GM19240 (cell line): ENCODE measurements around the gene RNFT2.

Source experiments
- DNase-seq: peaks from one replicate; pipeline ENCODE4 v3.0.0; 2011; ENCODE audit warnings: low spot score; ENCODE audit not compliant: insufficient read length

Gene RNFT2, protein sequence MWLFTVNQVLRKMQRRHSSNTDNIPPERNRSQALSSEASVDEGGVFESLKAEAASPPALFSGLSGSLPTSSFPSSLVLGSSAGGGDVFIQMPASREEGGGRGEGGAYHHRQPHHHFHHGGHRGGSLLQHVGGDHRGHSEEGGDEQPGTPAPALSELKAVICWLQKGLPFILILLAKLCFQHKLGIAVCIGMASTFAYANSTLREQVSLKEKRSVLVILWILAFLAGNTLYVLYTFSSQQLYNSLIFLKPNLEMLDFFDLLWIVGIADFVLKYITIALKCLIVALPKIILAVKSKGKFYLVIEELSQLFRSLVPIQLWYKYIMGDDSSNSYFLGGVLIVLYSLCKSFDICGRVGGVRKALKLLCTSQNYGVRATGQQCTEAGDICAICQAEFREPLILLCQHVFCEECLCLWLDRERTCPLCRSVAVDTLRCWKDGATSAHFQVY

DNA sequence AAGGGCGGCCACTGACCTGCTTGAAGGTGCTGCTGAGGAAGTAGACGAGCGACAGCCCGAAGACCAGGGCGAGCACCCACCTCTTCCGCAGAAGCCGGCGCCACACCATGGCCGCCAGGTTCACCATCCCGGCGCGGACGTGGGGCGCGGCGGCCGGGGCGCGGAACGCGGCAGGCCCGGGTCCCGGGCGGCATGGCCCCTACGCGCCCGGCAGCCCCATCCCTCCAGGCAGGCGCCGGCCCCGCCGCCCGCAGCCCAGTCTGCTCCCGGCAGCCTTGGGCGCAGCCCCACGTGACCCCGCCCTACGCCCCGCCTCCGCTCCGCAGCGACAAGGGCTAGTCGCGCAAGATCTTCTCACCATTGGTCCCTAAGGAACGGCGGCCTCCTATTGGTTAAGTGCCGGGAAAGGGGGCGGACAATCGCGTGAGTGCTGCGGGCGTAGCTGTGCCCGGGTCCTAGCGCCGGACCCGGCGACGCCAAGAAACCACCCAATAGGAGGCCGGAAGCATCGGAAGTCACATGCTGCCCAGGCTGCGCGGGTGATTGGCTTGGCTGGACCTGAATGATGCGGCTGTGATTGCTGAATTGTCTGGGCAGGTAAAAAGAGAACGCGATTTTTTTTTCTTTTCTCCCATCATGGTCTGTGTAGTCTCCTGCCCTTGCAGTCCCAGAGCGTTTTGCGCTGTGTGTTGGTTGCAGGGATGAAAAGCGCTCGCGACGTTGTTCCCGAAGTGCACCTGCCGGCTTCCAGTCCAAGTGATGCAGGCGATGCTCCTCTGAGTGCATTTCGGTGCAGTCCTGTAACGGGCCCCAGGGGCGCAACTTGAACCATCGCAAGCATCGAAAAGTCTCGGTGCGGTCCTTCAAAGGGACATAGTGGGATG lies at the start of gene RNFT2, which contains the start of gene SPRING1:
Gene RNFT2, plus strand, starts transcription at position 542 of the 884 bp plus-strand sequence. CDS start 2,183 bp downstream, outside the sequence.
Gene SPRING1, minus strand, starts transcription at position 296 of the 884 bp plus-strand sequence. Its CDS starts 169 bp downstream, at position 127.
- peak; percentile 99 for DNase-seq

DNA sequence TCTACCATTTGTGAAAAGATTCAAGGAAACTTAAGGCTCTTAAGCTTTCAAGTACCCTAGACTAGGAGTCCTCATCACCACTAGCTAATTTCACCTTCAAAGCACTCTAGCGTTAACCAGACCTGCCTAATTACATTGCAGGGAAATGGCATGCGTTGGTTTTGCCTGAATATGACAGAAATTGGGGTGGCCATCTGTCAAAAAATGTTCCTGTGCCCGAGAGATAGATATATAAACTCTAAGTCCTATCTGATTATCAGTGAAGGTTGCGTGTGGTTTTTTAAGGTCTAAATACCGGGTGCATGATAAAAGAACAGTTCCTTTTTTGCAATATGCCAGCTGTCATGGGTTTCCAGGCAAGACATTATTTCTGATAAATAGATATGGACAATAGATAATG lies 48.6 kb upstream of the RNFT2 start:
- DNase-seq, result no peak

DNA sequence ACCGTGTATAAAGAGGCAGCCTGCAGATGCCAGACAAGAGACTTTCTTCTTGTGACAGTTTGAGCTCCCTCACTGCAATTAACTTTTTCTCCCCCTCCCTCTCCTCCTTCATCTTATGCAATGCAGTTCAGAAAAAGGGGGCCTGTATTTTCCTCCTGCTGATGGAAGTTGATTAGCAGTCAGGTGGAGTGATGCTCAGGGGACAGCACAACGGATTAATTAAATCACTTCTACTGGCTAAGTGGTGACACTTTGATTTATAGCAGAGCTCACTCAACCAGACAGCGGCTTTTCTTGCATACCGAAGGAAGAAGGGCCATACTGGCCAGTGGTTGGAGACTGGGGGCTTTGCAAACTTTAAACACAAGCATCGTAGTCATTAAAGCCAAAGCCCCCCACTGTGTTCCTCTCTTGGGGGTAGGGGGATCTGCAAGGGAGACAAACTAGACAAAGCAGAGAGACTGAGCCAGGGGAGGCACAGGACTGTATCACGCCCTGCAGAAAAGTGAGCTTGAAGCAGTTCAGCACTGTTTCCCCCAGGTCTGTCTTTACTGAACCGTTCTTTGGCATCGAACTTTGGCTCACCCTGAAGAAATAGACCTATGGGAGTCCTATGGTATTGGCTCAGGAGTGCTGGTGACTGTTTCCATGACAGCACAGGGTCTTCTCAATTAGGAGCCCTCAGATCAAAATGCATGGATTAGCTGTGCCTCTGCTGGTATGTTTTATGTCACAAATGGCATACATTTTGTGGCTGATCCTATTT lies 48.0 kb upstream of the RNFT2 start:
- DNase-seq, result no peak

DNA sequence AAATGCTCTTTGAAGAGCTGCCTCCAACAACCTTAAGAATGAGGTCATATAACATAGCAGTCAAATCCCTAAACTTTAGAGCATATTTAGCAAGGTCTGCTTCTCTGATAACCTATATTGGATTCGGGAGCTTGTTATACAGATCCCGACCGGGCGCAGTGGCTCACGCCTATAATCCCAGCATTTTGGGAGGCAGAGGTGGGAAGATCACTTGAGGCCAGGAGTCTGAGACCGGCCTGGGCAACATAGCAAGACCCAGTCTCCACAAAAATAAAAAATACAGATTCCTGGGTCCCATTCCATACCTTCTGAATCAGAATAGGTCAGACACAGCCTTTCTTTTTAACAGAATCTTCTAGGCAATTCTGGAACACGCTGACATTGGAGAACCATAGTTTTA lies 46.9 kb upstream of the RNFT2 start:
- no peak for DNase-seq

DNA sequence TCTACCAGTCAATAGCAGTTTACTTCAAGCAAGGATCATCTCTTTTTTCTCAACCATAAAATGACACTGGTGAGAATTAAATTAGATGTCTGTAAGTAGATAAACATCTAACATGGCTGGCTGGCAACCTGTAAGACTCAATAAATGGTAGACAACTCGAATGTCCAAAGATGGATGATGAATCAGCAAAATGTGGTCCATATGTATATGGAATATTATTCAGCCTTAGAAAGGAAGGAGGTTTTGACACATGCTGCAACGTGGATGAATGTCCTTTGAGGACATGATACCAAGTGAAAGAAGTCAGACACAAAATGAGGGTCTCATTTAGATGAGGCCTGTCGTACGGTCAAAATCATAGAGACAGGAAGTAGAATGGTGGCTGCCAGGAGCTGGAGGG lies 46.5 kb upstream of the RNFT2 start:
- no peak for DNase-seq

DNA sequence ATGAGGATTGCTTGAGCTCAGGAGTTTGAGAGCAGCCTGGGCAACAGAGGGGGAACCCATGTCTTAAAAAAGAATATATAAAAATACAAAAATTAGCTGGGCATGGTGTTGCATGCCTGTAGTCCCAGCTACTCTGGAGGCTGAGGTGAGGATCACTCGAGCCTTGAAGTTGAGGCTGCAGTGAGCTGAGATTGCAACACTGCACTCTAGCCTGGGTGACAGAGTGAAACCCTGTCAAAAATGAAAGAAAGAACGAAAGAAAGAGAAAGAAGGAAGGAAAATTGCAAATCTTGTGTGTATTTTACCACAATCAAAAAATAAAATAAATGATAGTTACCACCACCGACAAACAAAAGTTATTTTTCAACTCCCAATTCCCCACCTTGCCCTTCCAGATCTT lies 45.5 kb upstream of the RNFT2 start:
- DNase-seq, result no peak

DNA sequence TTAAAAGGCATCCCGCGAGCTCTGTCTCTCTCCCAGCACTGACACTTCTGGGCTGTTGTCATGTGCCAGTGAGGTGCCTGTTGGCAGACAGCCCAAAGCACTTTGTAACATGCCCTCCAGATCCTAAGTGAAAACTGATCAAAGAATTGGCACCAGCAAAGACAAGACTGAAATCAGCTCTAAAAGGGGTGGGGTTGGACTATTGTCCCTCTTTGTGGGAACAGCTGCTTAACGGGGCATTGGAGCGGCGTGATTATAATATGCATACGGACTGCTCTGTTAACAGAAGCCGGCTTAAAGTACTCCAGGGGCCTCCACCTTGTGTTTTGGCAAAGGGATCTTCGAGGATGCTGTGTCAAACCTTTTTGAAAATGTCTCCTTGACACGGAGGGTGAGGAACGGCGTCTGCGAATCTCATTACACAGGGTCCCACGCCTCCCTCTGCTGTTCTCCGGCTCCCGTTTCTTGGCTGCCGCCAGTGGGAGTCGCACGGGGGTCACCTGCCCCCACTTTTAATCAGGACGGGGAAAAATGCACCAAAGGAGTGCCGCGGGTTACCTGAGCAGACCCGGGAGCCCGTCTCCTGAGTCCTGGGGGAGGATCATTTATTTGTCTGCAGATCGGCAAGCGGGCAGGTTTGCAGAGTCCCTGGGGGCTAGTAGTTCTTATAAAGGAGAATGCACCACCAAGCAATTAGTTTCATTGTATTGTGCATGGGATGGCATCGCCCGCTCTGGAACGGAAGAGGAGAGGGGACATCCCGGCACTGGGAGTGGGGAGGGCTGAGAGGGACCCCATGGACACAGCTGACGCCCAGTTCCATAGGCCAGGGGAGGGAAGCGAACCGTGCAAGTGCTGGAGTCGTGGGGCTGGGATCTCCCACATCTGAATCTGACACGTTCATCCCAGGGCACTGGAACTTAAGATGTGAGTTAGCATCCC lies 44.6 kb upstream of the RNFT2 start:
- no peak for DNase-seq

DNA sequence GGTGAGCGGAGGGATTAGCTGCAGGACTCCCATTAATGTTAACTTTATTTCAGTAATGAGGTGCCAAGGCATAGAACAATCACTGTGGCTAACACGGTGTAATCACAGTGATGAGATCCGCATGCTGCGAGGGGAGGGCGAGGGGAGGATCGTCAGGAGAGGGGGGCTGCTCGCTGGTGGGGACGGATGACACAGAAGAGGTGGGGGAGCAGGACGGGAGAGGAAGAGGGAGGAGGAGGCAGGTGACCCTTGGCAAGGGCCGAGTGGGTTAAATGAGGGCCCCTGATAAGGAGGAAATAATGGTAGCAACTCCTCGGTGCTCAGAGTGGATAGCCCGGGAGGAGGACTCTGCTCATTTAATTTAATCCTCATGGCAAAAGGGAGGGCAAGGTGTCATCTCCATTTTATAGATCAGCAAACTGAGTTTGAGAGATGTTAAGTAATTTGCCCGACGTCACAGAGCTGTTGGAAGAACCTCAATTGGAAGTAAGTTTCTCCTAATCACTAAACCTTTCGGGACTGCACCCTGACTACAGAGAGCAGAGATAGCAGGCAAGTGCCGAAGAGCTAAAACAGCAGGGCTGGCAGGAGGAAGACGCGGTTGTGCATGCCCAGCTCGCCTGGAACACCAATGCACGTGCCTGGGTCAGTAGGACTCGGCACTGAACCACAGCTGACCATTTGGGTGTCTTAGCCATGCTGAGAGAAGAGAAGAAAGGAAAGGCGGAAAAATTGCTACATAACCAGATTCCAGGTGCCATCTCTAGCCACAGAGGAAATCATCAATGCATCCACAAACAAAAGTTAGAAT lies 43.3 kb upstream of the RNFT2 start:
- no peak for DNase-seq

DNA sequence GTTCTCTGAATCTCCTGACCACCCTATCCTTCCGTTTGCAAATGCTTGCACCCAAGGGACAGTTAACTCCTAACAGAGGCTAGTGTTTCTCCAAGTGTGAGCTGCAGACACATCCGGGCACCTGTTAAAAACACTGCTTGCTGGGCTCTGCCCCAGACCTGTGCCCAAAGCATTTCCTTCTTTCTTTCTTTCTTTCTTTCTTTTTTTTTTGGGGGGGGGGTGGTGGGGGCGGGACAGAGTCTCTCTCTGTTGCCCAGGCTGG lies 42.7 kb upstream of the RNFT2 start:
- no peak for DNase-seq

DNA sequence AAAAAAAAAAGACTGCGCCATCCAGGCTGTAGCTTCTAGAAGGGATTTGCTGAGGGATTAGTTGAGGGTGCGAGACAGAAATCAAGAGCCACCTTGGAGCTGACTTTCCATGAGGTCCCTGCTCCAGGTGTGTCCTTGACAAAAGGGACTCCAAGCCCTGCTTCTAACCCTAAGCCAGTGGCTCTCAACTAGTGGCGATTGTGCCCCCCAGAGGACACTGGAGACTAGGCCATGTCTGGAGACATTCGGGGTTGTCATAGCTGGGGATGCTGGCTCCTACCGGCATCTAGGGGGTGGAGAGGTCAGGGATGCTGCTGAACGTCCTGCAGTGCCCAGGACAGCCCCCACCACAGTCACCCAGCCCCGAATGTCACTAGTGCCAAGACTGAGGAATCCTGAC lies 40.8 kb upstream of the RNFT2 start:
- DNase-seq, result no peak

DNA sequence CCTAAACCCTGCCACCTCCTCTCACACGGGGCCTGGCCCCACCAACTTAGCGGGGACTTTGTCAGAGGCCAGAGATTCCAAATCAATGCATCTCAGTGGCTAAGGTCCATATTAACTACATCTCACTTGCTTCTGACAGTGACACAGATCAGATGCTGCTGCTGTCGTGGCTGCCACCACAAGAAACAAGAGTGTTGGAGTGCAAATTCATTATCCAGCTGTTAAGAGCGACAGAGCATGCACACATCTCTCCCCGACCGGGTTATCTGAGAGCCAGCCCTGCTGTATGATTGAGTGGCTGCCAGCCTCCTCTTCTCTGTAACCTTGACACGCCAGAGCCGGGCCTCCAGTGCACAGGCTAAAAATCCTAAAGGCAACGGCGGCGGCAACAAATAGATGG lies 40.4 kb upstream of the RNFT2 start:
- DNase-seq, result no peak

DNA sequence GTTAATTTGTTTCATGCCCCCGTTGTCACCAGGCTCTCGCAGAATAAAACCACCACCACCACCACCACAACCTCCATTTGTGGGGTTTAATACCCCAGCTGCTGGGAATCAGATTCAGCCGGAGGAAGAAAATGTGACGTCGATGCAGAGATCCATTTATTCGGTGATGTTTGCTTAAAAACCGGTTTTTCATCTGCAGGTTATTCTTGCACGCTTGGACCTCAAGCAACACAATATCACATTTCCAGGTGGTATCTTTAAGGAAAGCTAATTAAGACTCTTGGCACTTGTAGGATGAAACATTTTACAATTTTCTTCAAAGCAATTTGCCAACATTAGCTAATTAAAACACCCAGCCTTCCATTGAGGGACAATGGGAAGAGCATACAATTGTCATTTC lies 40.0 kb upstream of the RNFT2 start:
- no peak for DNase-seq

DNA sequence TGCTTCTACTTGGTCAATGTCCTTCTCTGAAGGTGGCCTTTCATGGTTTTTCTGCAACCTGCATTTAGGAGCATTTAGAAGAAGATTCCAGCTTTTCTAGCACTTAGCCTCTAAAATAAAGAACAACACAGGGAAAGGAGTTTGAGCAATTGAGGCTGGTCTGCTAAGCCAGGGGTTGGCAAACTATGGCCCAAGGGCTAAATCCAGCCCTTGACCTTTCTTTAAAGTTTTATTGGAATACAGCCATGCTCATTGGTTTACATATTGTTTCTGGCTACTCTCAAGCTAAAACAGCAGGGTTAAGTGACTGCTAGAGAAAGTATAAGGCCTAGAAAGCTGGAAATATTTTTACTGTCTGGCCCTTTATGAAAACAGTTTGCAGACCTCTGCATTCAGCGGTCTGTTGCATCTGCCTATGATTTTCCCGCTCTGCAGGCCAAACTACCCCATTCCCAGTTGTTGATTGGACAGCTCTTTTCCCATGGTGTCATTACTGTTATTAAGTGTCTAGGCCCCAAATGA lies 39.5 kb upstream of the RNFT2 start:
- no peak for DNase-seq

DNA sequence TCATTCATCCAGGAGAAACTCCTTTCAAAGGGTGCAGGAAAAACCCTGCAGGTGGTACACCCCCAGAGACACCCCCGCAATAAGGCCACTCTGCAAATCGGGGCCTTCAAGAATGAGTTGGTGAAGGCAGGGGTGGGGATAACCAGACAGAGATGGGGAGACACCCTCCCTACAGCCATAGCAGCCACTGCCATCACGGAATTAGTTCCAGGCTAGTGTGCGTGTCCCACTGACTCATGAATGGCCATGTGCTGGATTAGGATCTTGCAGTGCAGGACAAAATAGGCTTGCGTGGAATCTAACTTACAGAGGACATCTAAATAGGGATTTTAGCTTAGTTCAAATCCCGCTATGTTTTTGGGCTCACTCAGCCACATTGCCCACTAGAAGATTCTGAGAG lies 38.0 kb upstream of the RNFT2 start:
- DNase-seq, result no peak

DNA sequence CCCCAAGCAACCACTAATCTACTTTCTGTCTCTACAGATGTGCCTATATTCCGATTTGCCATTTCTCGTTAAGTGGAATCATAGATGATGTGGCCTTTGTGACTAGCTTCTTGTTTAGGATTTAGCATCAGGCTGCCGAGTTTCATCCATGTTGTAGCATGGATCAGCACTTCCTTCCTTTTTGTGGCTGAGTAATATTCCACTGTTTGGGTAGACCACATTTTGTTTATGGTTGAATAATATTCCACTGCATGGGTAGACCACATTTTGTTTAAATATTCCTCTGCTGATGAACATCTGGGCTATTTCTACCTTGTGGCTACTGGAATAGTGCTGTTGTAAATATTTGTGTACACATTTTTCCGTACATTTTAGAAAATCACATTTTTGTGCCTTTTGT lies 36.7 kb upstream of the RNFT2 start:
- no peak for DNase-seq

DNA sequence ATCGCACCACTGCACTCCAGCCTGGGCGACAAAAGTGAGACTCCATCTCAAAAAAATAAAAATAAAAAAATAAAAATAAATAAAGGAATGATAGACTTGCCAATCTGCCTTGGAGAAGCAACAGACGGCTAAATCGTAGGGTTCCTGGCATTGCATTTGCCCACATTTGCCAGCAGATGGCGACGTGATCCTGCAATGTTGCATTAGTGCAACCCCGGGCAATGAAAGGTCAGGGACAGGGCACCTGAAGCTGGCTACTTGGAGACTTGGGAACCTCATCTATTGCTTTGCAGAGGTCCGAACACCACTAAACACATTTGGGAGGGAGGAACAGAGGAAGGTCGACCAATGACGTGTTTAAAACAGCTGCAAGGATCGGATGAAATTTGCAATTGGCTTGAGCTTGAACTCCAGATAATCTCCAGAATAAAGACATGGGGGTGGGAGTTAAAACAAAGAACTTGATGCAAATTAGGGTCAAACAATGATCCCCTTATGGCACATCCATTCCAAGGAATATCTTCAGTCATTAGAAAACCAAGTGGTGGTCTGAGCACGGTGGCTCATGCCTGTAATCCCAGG lies 34.8 kb upstream of the RNFT2 start:
- peak; percentile 69 for DNase-seq

DNA sequence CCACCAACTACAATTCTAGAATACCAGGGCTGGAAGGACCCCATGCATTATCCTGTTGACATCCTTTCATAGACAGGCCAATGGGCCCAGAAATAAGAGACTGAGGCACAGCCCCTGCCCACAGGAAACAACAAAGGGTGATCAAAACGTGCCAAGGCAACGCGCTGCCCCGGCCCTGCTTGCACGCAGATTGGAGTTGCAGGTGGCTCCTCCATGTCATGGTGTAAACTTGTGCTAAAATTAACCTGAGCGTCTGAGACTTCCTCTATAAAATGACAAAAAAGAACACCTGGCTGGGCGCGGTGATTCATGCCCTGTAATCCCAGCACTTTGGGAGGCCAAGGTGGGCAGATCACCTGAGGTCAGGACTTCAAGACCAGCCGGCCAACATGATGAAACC lies 30.4 kb upstream of the RNFT2 start:
- DNase-seq, result no peak

DNA sequence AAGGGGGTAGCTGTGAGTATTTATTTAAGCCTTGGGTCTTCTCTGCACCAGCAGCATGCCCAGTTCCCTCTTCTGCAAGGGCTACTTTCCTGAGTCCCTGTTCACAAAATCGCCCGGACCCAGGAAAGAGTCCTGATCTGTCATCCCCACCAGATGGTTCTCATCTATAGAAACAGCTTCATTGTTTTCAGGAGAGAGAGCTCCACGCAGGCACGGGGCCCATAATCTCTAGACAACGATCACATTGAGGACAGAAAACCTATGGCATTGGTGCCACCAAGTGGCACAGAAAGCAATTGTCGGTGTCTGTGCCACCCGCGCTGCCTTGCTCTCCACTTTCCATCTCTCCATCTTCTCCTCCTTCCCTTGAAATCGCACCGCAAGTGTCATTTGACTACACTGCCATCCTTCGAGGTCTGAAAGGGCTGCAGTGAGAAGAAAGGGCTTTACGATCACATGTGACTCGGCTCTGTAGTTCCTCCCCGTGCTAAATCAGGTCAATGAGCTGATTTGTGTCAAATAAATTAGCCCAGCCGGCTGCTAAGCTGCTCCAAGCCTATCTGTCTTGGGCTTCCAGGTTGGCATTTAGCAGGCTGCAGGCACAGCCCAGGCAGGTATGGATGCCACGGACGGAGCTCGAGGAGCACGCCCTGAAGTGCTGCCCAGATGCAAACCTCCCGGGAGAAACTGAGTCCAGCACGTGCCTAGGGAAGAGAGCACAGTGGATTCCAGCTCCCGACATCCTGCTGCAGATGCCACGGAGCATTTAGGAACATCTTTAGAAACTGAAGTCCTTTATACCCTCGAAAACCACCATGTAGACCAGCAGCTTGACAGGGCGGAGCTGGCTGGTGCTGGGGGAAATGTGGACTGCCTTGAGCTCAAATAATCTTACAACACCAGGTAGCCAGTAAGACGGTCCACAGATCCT lies 29.0 kb upstream of the RNFT2 start:
- no peak for DNase-seq
